ENCODE results near the gene EID3.

Gene EID3

GRCh38 chr12:104351057-104351983 is 47.8 kb downstream of the EID3 start:
- no peak overlapping the region for H3K4me3 ChIP-seq (ENCODE audit: low read length)
- no peak for TF ChIP-seq CTCF (IDR thresholded peaks at IDR 0.05; ENCODE audit: insufficient read depth, low read depth, low read length, missing control alignments)
- DNase-seq (ENCODE audit: low read depth): no peak

- TF ChIP-seq CTCF (IDR thresholded peaks at IDR 0.05; ENCODE audit: insufficient read depth, low read depth, low read length, missing control alignments): no peak
- DNase-seq (ENCODE audit: low read depth): no peak
- H3K4me3 ChIP-seq (ENCODE audit: low read length): no peak overlapping the region
Observed at GRCh38 chr12:104352106-104352713, 48.7 kb downstream of the EID3 start.

- no peak overlapping the region for H3K4me3 ChIP-seq (ENCODE audit: low read length)
- no peak for TF ChIP-seq CTCF (IDR thresholded peaks at IDR 0.05; ENCODE audit: insufficient read depth, low read depth, low read length, missing control alignments)
- DNase-seq (ENCODE audit: low read depth): no peak
Observed at GRCh38 chr12:104353012-104353981, 49.8 kb downstream of the EID3 start.

GRCh38 chr12:104354167-104354867 is 50.8 kb downstream of the EID3 start:
- no peak for TF ChIP-seq CTCF (IDR thresholded peaks at IDR 0.05; ENCODE audit: insufficient read depth, low read depth, low read length, missing control alignments)
- no peak for DNase-seq (ENCODE audit: low read depth)

More at GRCh38 chr12:104354167-104354867, 50.8 kb downstream of the EID3 start:
- H3K4me3 ChIP-seq (ENCODE audit: low read length): no peak overlapping the region
